Neural progenitor cell (in vitro differentiated cells): Measurements from ENCODE around the gene N4BP3. TPM values are rescaled to one million over a fixed set of nuclear protein-coding genes. Genes with fewer than 3 reads are reported as not detected.

Experiments
- DNase-seq: peaks from one replicate; pipeline ENCODE4 v3.0.0-alpha.2; 2016; ENCODE audit warnings: low spot score
- H2AFZ ChIP-seq: fragments of 200-600 bp; sonication (generic); replicated peaks from 2 replicates; pipeline ENCODE4 v1.6.1; 2016; ENCODE audit warnings: antibody characterized with exemption
- H3F3A ChIP-seq: fragments of 200-600 bp; sonication (generic); 2 replicates; pipeline ENCODE4 v1.6.1; 2016; ENCODE audit warnings: antibody characterized with exemption, low read depth
- H3K27ac ChIP-seq: fragments of 200-600 bp; sonication (generic); 2 replicates; pipeline ENCODE4 v1.5.1; 2016; ENCODE audit warnings: mild to moderate bottlenecking
- H3K27me3 ChIP-seq: fragments of 200-600 bp; sonication (generic); 2 replicates; pipeline ENCODE4 v1.6.1; 2016; ENCODE audit warnings: mild to moderate bottlenecking, moderate library complexity
- H3K36me3 ChIP-seq: fragments of 200-600 bp; sonication (generic); 2 replicates; pipeline ENCODE4 v1.5.1; 2016
- H3K4me1 ChIP-seq: fragments of 200-600 bp; sonication (generic); 2 replicates; pipeline ENCODE4 v1.6.1; 2016; ENCODE audit warnings: mixed run types
- H3K4me2 ChIP-seq: fragments of 200-600 bp; sonication (generic); 2 replicates; pipeline ENCODE4 v1.6.1; 2016
- H3K4me3 ChIP-seq: fragments of 200-600 bp; sonication (generic); 2 replicates; pipeline ENCODE4 v1.5.1; 2016
- H3K79me2 ChIP-seq: fragments of 200-600 bp; sonication (generic); 2 replicates; pipeline ENCODE4 v1.6.1; 2016; ENCODE audit warnings: low read depth
- H3K9ac ChIP-seq: fragments of 200-600 bp; sonication (generic); 2 replicates; pipeline ENCODE4 v1.6.1; 2016
- H3K9me3 ChIP-seq: fragments of 200-600 bp; sonication (generic); 2 replicates; pipeline ENCODE4 v1.5.1; 2016; ENCODE audit warnings: low read depth
- H4K20me1 ChIP-seq: fragments of 200-600 bp; sonication (generic); 2 replicates; pipeline ENCODE4 v1.6.1; 2016; ENCODE audit warnings: low read depth
- H3K27ac Mint-ChIP-seq: 3 replicates; pipeline ENCODE4 v1.8.0; 2021; ENCODE audit warnings: mixed read lengths
- H3K27me3 Mint-ChIP-seq: 2 replicates; pipeline ENCODE4 v1.8.0; 2022; ENCODE audit warnings: low read depth, mild to moderate bottlenecking, inconsistent platforms, moderate library complexity, mixed read lengths; ENCODE audit not compliant: insufficient read depth
- H3K36me3 Mint-ChIP-seq: 3 replicates; pipeline ENCODE4 v1.8.0; 2021; ENCODE audit warnings: mixed read lengths
- H3K4me1 Mint-ChIP-seq: 3 replicates; pipeline ENCODE4 v1.8.0; 2021; ENCODE audit warnings: mixed read lengths
- H3K4me3 Mint-ChIP-seq: 3 replicates; pipeline ENCODE4 v1.8.0; 2021; ENCODE audit warnings: mild to moderate bottlenecking, moderate library complexity, mixed read lengths
- H3K9me3 Mint-ChIP-seq: 3 replicates; pipeline ENCODE4 v1.8.0; 2020; ENCODE audit warnings: mixed read lengths
- CTCF ChIP-seq: fragments of 200-600 bp; sonication (generic); IDR thresholded peaks from 2 replicates; pipeline ENCODE4 v1.5.1; 2017; ENCODE audit warnings: antibody characterized with exemption, mild to moderate bottlenecking
- EZH2 ChIP-seq: fragments of 200-600 bp; sonication (generic); IDR thresholded peaks from 2 replicates; pipeline ENCODE4 v1.6.1; 2017; ENCODE audit warnings: antibody characterized with exemption, mild to moderate bottlenecking, moderate library complexity
- EZH2phosphoT487 ChIP-seq: fragments of 200-600 bp; sonication (generic); IDR thresholded peaks from 2 replicates; pipeline ENCODE4 v1.6.1; 2017; ENCODE audit warnings: antibody characterized with exemption
- total RNA-seq: library from RNA; depleted of rRNA; stranded (reverse); fragments of >200 nt; gene quantifications from 2 replicates; pipeline ENCODE4 v1.2.3, GENCODE V29; 2015; ENCODE audit warnings: low replicate concordance

N4BP3 gene
- total RNA-seq, 1 donor from 2014 or later = 4.1 TPM

DNA sequence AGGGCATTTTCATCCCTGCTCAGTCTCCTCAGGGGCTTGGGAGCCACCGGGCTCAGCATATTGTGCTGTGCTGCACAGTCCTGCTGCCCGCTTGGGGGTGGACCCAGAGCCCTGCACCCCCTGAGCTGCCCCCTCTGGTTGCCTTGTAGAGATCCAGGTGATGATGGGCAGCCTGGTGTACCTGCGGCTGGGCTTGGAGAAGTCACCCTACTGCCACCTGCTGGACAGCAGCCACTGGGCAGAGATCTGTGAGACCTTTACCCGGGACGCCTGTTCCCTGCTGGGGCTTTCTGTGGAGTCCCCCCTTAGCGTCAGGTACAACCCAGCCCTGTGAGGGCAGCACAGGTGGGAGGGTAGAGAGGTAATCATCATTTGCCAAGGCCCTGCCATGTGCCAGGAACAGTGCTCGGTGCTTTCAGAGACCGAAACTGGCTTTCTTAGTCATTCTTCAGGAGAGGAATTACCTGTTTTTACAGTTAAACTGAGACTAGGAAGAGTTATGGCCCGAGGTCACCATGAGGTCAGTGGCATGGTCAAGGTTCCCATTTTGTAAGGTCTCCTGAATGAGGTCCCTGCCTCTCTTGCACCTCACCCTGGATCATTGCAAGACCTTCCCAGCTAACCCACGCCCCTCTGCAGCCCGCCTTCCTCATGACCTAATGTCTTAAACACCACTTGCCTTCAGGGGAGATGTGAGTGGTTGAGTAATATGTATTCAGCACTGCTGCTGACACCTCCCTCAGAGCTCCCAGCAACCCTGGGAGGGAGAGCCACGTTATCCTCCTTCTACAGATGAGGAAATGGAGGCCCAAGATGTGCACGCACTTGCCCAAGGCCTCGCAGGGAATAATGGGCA is 32.9 kb downstream of the N4BP3 start:
- Histone ChIP-seq H3K9me3 (no peaks in the 10 kb centered on the region), H3K4me1 (no peaks in the 10 kb centered on the region), H3K36me3 (no peaks in the 10 kb centered on the region), H3K9ac (no peak overlapping the region), H3K79me2 (no peaks in the 10 kb centered on the region), H3K4me2 (no peak overlapping the region), H4K20me1 (peaks cover 12% of the 10 kb centered on the region), H3F3A (peaks cover 10% of the 10 kb centered on the region), H3K4me3 (no peak overlapping the region), H3K27me3 (no peaks in the 10 kb centered on the region), H3K27ac (no peak overlapping the region), H2AFZ (no peak overlapping the region)
- TF ChIP-seq EZH2 (no peak), CTCF (peak; percentile 89), EZH2phosphoT487 (no peak)
- Mint-ChIP-seq H3K4me3 (no peak overlapping the region), H3K4me1 (no peaks in the 10 kb centered on the region), H3K27me3 (peaks cover 4% of the 10 kb centered on the region), H3K36me3 (peaks cover 40% of the 10 kb centered on the region), H3K27ac (no peak overlapping the region), H3K9me3 (no peaks in the 10 kb centered on the region)
- peak; percentile 81 for DNase-seq

DNA sequence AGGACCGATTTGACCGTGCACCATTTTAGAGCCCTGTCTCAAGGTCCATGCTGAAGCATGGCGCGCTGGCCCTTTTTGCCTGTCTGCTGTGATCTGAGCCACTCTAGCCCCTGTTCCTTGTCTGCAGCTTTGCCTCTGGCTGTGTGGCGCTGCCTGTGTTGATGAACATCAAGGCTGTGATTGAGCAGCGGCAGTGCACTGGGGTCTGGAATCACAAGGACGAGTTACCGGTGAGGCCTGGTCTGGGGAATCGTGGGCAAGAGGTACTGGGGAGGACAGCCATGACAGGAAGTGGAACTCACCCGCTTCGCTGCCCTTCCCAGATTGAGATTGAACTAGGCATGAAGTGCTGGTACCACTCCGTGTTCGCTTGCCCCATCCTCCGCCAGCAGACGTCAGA is 34.1 kb downstream of the N4BP3 start:
- DNase-seq = no peak
- Histone ChIP-seq H3K4me1 (no peaks in the 10 kb centered on the region), H3F3A (peaks cover 10% of the 10 kb centered on the region), H3K9ac (no peak overlapping the region), H3K27ac (no peak overlapping the region), H3K4me3 (no peak overlapping the region), H3K4me2 (no peak overlapping the region), H2AFZ (no peak overlapping the region), H3K9me3 (no peaks in the 10 kb centered on the region), H3K36me3 (no peaks in the 10 kb centered on the region), H3K79me2 (peaks cover 8% of the 10 kb centered on the region), H3K27me3 (no peaks in the 10 kb centered on the region), H4K20me1 (peaks cover 18% of the 10 kb centered on the region)
- H3K9me3 Mint-ChIP-seq = no peaks in the 10 kb centered on the region
- peaks cover 2% of the 10 kb centered on the region for H3K4me1 Mint-ChIP-seq
- no peak for TF ChIP-seq EZH2phosphoT487
- TF ChIP-seq CTCF = no peak
- no peak for TF ChIP-seq EZH2
- no peak overlapping the region for H3K27ac Mint-ChIP-seq
- H3K27me3 Mint-ChIP-seq = peaks cover 4% of the 10 kb centered on the region
- peaks cover 41% of the 10 kb centered on the region for H3K36me3 Mint-ChIP-seq
- no peak overlapping the region for H3K4me3 Mint-ChIP-seq

DNA sequence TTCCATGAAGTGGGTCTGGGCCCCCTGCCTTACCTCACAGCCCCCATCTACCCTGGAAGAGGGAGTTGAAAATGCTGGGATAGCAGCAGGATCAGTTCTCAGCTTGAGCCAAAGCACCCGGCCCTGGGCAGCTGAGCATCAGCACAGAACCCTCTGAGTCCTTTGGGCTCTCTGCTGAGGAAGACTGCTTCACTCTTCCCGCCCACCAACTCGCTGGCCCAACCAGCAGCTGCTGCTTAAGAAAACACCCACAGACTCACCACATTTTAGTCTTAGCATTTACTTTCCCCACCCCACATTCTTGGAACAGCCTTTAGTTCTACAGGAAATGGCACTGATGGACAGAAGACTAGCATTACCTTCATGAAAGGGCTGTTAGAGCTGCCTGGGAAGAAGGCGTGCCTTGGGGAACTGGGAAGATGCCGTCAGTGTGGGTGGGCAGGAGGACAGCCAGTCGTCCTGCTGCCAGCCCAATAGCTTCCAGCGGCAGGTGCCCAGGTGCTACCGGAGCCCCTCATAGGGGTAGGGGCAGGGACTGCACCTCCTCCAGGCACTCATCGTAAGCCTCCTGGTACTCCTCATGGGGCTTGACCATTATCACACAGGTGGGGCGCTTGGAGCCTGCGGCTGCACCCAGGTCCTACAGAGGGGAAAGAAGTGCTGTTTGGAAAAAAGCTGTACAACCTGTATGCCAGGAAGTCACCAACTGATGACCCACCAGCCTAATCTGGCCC is 36.0 kb downstream of the N4BP3 start:
- H3K36me3 ChIP-seq = no peaks in the 10 kb centered on the region
- no peaks in the 10 kb centered on the region for H3K9me3 Mint-ChIP-seq
- no peaks in the 10 kb centered on the region for H3K27me3 ChIP-seq
- peaks cover 20% of the 10 kb centered on the region for H3K79me2 ChIP-seq
- no peak overlapping the region for H3K4me2 ChIP-seq
- peaks cover 18% of the 10 kb centered on the region for H4K20me1 ChIP-seq
- no peak overlapping the region for H3K27ac ChIP-seq
- peaks cover 11% of the 10 kb centered on the region for H3F3A ChIP-seq
- no peak overlapping the region for H3K9ac ChIP-seq
- peaks cover 13% of the 10 kb centered on the region for H3K4me1 Mint-ChIP-seq
- H3K36me3 Mint-ChIP-seq = peaks cover 34% of the 10 kb centered on the region
- H3K27ac Mint-ChIP-seq = no peak overlapping the region
- no peak overlapping the region for H3K4me3 Mint-ChIP-seq
- peaks cover 4% of the 10 kb centered on the region for H3K4me1 ChIP-seq
- TF ChIP-seq EZH2 (no peak), EZH2phosphoT487 (no peak), CTCF (no peak)
- no peak overlapping the region for H2AFZ ChIP-seq
- H3K9me3 ChIP-seq = no peaks in the 10 kb centered on the region
- no peak for DNase-seq
- H3K27me3 Mint-ChIP-seq = peaks cover 4% of the 10 kb centered on the region
- H3K4me3 ChIP-seq = no peak overlapping the region
